HK-2 (cell line): Measurements from ENCODE around the gene IPO5.

Source experiments
- DNase-seq: peaks from one replicate; pipeline ENCODE4 v3.0.0-alpha.2; 2018; ENCODE audit not compliant: unreplicated experiment

Gene IPO5

DNA sequence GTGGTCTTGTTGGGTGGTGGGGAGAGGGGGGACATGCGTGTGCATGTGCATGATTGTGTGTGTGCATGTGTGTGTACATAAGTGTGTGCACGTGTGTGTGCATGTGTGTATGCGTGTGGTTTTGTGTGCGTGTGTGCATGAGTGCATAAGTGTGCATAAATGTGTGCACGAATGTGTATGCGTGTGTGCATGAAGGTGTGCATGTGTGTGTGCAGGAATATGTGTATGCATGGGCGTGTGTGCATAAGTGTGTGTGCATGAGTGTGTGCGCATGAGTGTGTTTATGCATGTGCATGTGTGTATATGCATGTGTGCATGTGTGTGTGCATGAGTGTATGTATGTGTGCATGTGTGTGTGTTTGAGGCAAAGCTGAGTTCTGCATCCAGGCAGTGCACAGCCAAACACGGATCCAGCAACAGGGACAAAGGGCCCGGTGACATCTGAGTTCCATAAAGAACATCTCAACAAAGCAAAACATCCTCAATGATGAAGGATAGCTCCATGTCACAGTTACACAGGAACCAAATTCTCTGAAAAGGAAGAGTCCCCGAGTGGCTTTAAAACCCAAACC, 103.5 kb downstream of the IPO5 start:
- DNase-seq, result no peak

GRCh38 chr13:98059276-98059675, 105.8 kb downstream of the IPO5 start:
- DNase-seq, result no peak

GRCh38 chr13:98060282-98060681, 106.8 kb downstream of the IPO5 start:
- DNase-seq, result no peak

GRCh38 chr13:98065468-98065867, 112.0 kb downstream of the IPO5 start:
- no peak for DNase-seq

- DNase-seq, result no peak
Measured at GRCh38 chr13:98066636-98067035, 113.2 kb downstream of the IPO5 start.

DNA sequence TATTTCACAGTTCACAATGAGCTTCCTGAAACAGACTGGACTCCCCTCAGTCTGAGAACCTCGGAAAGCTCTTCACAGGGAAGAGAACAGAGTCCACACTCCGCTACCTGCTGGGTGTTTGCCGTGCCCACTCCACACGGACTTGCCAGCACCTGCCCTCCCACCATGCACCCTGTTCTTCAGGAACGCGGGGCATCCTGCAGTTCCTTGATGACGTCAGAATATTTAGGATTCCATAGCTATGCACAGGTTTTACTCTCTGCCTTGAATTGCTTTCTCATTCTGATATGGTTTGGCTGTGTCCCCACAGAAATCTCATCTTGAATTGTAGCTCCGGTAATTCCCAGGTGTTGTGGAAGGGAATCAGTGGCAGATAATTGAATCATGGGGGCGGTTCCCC, 115.0 kb downstream of the IPO5 start:
- no peak for DNase-seq

DNA sequence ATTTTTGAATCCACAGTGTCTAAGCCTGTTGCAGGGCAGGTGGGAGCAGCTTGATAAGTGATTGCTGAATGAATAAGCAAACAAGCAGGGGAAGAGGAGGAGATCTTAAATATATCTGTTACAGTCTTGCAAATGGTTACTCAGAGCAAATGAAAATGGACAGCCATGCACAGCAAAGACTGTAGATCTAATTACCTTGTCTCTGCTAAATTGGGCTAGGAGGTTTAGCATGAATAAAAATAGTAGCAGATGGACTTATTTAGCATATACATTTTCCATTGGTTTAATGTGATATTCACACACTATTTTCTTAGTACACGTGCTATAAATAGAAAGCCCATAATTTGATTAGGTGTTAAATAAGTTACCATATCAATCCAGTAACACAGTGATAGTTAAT, 116.5 kb downstream of the IPO5 start:
- DNase-seq, result no peak

GRCh38 chr13:98071316-98071715, 117.8 kb downstream of the IPO5 start:
- no peak for DNase-seq

GRCh38 chr13:98072476-98072875, 119.0 kb downstream of the IPO5 start:
- DNase-seq, result no peak
